ENCODE measurements around the gene FXR2.

Gene FXR2

GRCh38 chr17:7560172-7561027, 54.3 kb downstream of the FXR2 start:
- peak; percentile 70 to 78 for DNase-seq
- TF ChIP-seq GATA1 (IDR thresholded peaks at IDR 0.05; ENCODE audit: low read depth, low read length) (no peak), POLR2A (IDR thresholded peaks at IDR 0.05; ENCODE audit: low read length) (no peak)

GRCh38 chr17:7559320-7560171, 55.2 kb downstream of the FXR2 start:
- no peak for TF ChIP-seq POLR2A (IDR thresholded peaks at IDR 0.05; ENCODE audit: low read length)
- no peak for DNase-seq

GRCh38 chr17:7558544-7559319, 56.0 kb downstream of the FXR2 start, which contains the start of gene TNFSF13:
Gene TNFSF13 (plus strand): TSS chr17:7558750. CDS start chr17:7559040, 290 bp downstream.
- DNase-seq = no peak
- no peak for TF ChIP-seq POLR2A (IDR thresholded peaks at IDR 0.05; ENCODE audit: low read length)
- no peak for TF ChIP-seq GATA1 (IDR thresholded peaks at IDR 0.05; ENCODE audit: low read depth, low read length)

GRCh38 chr17:7557775-7558543, 56.7 kb downstream of the FXR2 start:
- no peak for TF ChIP-seq GATA1 (IDR thresholded peaks at IDR 0.05; ENCODE audit: low read depth, low read length)
- peak; percentile 40 for TF ChIP-seq POLR2A (IDR thresholded peaks at IDR 0.05; ENCODE audit: low read length)
- no peak for DNase-seq

- no peak for DNase-seq
- no peak for TF ChIP-seq GATA1 (IDR thresholded peaks at IDR 0.05; ENCODE audit: low read depth, low read length)
- no peak for TF ChIP-seq POLR2A (IDR thresholded peaks at IDR 0.05; ENCODE audit: low read length)
Measured at GRCh38 chr17:7557147-7557764, 57.4 kb downstream of the FXR2 start.

GRCh38 chr17:7556627-7557026, 58.1 kb downstream of the FXR2 start:
- TF ChIP-seq POLR2A (IDR thresholded peaks at IDR 0.05; ENCODE audit: low read length) = no peak
- TF ChIP-seq GATA1 (IDR thresholded peaks at IDR 0.05; ENCODE audit: low read depth, low read length) = no peak
- no peak for DNase-seq

GRCh38 chr17:7555320-7555948, 59.3 kb downstream of the FXR2 start:
- TF ChIP-seq POLR2A (IDR thresholded peaks at IDR 0.05; ENCODE audit: low read length) = no peak
- TF ChIP-seq GATA1 (IDR thresholded peaks at IDR 0.05; ENCODE audit: low read depth, low read length) = no peak
- no peak for DNase-seq

GRCh38 chr17:7553356-7553755, 61.3 kb downstream of the FXR2 start:
- DNase-seq = peak; percentile 40 to 86
- no peak for TF ChIP-seq GATA1 (IDR thresholded peaks at IDR 0.05; ENCODE audit: low read depth, low read length)
- no peak for TF ChIP-seq POLR2A (IDR thresholded peaks at IDR 0.05; ENCODE audit: low read length)

GRCh38 chr17:7552621-7553051, 62.1 kb downstream of the FXR2 start:
- DNase-seq = no peak
- TF ChIP-seq POLR2A (IDR thresholded peaks at IDR 0.05; ENCODE audit: low read length) (no peak), GATA1 (IDR thresholded peaks at IDR 0.05; ENCODE audit: low read depth, low read length) (no peak)

- DNase-seq = no peak
- TF ChIP-seq GATA1 (IDR thresholded peaks at IDR 0.05; ENCODE audit: low read depth, low read length) (no peak), POLR2A (IDR thresholded peaks at IDR 0.05; ENCODE audit: low read length) (no peak)
Measured at GRCh38 chr17:7551396-7551795, 63.3 kb downstream of the FXR2 start.

- TF ChIP-seq POLR2A (IDR thresholded peaks at IDR 0.05; ENCODE audit: low read length) (no peak), GATA1 (IDR thresholded peaks at IDR 0.05; ENCODE audit: low read depth, low read length) (no peak)
- DNase-seq = no peak
Measured at GRCh38 chr17:7550344-7550743, 64.4 kb downstream of the FXR2 start.

GRCh38 chr17:7549401-7550055, 65.2 kb downstream of the FXR2 start:
- DNase-seq = no peak
- TF ChIP-seq GATA1 (IDR thresholded peaks at IDR 0.05; ENCODE audit: low read depth, low read length) (no peak), POLR2A (IDR thresholded peaks at IDR 0.05; ENCODE audit: low read length) (no peak)

All from erythroblast (primary cell).